ENCODE results near the gene IL16.

IL16 gene

DNA sequence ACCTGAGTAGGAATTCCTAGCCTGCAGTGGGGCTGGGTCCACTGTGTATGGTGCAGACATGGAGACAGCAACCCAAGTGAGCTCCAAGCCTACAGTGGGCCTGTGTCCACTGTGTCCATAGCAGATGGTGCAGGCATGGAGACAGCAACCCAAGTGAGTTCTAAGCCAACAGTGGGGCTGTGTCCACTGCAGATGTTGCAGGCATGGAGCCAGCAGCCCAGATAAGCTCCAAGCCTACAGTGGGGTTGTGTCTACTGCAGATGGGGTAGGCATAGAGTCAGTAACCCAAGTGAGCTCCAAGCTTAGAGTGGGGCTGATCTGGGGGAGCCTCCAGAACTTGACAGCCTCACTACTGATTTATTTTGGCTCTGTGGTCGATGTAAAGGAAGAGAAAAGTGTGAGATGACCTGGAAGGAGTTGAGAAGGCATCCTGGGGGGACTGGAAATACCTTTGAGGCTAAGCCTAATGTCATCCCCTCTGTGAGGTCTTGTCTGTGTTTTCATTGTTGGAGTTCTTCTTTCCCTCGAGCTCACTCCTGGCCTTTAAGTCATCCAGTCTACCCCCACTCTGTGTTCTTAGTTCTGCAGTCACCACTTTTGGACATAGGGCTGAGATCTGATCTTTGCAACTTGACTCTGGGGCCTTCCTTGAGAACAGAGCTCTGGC, 22.4 kb upstream of the IL16 start:
- DNase-seq (ENCODE audit: low read depth in 2 of 2): no peak

DNA sequence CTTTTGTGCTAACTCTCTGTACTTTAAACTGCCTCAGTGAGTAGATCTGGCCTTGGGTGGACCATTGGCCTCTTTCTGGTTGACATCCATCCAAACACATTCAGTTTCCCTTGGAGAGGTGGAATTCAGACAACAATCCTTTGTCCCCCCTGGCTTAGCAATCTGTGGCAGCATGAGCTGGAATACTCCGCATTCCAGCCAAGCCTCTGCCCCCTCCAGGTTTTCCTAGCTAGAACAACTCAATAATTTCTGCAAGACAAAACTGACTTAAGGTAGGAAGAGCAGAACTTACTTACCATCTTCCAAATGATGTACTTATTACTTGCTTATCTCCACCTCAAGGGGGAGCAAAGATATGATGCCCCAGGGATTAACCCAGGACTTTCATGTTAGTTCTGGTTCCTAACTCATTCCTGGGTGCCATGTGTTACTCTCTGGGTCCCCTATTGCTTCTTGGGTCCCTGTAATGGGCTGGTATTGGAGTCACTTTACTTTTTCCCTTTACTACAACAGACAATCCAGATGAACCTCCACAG, 21.8 kb upstream of the IL16 start:
- DNase-seq (ENCODE audit: low read depth in 2 of 2): no peak

DNA sequence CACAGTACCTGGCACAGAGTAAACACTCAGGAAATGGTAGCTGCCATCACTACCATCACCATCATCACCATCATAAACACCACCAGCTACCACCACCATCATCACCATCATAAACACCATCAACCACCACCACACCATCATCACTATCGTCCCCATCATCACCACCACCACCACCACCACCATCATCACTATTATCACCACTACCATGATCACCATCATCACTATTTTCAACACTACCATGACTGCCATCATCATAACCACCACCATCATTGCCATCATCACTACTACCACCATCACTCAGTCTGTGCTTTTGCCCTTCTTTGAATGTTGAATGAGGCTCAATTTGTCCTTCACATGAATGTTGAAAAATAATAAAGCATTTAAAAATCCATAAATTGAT, 21.2 kb upstream of the IL16 start:
- DNase-seq (ENCODE audit: low read depth in 2 of 2): no peak

DNA sequence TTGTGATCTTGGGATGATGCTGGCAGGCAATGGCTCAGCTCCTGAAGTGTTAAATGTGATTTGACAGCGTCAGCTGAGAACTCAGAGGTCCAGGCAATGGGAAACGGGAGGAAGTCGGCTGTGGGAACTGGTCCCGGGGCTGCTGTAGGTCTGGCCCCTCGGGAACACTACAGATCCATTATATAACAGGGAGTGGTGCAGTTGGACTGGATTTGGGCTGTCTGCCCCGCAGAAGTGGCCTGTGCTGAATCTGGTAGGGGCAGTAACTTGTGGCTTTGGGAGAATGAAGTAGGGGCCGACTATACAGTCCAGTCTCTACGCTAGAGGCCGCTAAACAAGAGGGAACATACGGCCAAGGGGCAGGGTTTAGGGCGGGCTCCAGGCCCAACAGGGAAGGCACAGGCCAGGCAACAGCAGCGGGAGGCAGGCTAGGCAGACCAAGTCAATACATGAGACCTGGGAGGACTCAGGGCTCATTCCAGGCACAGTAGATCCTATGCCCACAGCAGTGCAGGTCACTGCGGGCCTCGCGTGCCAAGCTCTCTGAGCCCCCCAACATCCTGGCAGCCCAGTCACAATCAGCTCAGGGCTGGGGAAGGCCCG, 20.3 kb upstream of the IL16 start:
- DNase-seq (ENCODE audit: low read depth in 2 of 2): no peak

DNA sequence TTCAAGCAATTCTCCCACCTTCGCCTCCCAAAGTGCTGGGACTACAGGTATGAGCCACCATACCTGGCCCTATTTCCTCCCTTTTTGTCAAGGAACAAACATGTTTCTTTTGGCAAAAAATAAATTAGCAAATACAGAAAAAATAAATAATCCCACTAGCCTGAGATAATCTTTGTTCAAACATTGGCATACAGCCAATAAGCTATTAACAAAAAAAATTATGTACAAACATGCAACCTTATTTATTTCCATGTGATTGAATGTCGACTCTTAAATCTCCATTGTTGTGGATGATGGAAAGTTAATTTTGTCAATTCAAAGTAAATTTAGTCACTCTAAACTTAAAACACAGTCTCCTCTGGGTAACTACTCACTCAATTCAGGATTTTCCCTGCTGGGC, 18.3 kb upstream of the IL16 start:
- no peak for DNase-seq (ENCODE audit: low read depth in 2 of 2)

DNA sequence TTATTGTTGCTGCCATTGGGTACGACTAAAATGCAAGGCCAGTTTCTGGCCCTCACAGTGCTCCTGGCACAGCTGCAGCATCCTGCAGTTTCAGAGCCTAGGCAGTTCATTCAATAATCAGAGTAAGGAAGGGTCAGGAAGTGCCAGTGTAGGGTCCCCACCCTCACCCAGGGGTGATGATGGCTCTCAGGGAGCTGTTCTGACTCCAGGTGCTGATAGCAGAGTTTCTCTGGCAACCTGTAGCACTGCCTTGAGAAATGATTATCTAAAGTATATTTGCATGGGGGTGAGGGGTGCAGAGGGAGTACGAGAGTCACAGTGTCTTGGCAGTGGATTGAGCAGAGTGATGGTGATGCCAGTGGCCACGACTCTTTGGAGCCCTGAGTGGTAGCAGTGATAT, 15.5 kb upstream of the IL16 start:
- DNase-seq (ENCODE audit: low read depth in 2 of 2): no peak

DNA sequence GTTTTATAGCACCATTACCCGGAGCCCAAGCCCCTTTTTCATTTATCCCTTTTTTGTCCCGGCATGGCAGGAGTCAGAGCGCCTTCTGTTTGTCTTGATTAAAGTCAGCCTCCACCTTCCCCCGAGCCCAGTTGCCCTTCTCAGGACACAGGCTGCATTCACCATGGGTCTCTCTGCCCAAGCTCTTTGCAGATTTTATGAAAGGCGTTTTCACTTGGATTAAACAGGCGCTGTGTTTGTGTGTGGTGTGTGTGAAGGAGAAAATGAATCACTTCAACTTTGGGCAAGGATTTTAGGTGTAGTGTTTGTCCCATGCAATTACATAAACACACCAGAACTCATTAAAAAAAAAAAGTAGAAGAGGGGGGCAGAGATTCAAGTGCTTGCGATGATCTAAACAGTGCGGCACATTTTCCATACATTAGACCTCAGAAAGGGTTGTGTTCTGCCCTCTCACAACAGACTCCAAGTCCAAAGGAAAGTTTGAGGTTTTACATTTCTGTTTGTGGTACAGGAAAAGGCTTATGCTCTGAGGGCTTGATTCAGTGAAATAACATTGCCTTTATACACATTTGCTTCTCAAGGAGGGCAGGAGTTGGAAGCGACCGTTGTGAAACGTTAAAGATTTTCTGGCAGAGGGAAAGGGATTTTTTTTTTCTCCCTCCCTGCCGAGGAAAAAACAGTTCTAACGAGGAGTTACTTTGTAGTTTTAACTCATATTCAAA, 14.5 kb upstream of the IL16 start:
- DNase-seq (ENCODE audit: low read depth in 2 of 2): no peak

DNA sequence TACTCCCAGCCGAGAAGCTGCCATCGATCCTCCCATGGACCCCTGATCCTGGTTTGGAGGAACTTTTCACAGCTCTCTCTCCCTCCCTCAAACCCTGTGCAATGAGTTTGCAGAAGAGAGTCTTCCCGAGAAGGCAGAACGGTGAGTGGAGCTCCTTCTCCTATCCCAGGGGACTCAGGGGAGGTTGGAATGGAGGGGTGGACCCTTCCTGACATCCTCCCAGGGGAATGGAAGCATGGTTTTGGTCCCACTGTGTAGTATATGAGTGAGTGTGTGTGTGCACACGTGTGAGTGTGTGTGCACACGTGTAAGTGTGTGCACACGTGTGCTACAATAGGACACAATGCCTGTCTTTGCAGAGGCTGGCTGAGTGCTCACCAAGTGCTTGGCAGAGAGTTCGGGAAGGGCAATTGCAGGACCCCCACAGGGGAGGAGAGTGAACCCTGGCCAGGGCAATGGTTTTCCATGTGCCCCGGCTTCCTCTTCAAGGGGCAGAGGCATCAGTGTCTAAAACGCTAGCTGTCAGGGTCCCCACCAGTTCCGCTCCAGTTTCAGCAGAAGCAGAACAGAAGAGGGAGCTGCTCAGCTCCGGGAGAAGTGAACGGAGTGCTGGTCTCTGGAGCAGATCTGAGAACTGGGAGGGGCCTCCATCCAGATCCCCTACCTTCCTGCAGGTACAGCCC, 13.8 kb upstream of the IL16 start:
- no peak for DNase-seq (ENCODE audit: low read depth in 2 of 2)

DNA sequence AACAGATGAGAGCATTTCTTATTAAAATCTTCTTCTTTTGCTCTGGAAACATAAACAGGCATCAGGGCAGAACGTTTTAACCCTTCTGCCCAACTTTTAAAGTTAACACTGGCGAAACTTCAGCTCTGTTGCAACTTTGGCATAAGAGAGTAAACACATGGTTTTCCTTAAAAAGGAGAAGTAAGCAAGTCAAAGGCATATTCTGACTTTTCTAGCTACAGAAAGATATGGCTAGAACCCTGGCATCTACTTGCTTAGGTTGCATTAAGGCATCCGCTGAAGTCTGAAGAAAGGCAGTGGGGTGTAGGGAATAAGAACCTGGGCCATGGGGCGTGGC, 13.3 kb upstream of the IL16 start:
- DNase-seq (ENCODE audit: low read depth in 2 of 2): no peak

DNA sequence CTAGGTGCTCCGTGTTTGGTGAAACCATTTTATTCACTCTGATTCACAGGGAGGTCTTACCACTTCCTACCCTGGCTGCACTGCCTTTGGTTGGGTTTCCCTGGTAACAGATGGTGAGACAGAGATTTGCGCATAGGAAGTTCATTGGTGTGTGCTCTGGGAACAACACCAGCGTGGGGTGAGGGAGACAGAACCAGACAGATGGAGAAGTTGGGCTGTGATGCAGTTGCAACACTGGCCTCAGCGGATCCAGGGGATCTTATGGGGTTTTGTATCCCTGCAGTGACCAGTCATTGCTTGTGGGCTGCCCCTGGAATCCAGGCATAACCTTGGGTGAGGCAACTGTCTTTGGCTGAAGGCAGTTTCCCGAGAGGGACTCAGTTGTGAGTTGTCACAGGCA, 12.5 kb upstream of the IL16 start:
- DNase-seq (ENCODE audit: low read depth in 2 of 2): no peak

DNA sequence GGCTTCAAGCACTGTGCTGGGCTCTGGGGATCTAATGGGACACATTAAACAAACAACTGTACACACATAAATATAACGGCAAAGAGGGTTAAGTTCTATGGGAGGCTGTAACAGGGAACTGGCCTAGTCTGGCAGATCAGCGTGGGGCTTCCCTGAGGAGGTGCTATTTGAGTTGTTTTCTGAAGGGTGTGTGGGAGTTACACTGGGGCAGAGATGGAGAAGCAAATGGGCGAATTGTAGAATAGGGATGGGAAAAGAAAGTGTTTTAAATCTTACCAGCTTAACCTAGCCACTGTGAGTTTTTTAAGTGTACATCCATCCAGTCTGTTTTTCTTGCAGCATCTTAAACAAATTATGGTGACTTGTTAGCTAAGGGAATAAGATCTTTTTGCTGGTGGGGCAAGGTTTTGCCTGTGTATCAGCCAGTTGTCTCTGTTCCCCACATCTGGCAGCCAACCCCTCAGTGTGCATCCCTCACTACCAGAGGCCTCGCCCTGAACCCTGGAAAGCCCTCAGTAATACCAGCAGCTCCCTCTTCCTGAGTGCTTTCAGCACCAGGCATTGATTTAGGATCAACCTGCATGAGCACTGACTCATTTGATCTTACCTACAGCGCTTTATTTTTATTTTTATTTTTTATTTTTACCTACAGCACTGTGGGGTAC, 10.9 kb upstream of the IL16 start:
- no peak for DNase-seq (ENCODE audit: low read depth in 2 of 2)

DNA sequence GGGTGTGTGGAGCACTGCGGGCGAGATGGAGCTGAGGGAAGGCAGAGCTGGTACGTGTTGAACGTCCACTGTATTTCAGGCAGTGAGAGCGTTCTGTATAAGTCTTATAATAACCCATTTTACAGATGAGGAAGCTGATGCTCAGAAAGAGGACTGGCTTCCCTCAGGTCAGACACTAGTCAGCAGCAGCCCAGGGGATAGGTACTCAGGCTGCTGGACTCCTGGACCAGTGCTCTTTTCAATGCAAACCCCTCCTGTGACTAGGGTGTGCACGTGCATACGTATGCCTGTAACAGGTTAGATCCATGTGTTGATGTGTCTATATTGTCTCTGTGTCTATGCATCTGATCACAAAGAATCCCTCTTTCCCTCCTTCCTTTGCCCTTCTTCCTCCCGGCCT, 8.3 kb upstream of the IL16 start:
- DNase-seq (ENCODE audit: low read depth in 2 of 2): no peak

DNA sequence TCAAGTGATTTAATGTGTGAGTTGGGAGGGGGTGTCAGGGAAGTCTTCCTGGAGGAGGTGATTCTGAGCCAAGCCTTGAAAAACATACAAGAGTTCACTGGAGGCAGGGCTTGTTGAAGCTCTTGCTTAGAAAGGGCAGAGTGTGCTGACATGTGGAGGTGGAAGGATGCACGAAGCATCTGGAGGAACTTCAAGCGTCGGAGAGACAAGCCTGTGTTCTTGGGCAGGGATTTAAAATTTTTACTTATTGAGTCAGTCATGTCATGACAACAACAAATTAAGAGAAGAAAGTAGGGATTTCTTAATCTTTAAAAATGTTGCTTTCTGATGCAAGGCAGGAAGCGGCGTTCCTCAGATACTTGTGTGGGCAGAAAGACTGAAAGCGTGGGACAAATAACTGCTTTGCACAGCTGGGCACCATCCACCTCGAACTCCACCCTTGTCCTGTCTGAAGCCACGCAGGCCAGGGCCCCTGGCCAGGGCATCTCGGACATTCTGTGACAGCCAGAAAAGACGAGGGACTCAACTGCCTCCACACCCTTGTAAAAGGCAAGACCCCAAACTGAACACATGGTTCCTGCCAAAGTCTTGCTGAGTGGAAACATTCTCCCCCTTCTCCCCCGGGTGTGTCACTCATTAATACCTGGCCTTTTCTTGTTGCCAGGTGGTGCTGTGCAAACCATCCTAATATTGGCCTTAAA, 6.9 kb upstream of the IL16 start:
- DNase-seq (ENCODE audit: low read depth in 2 of 2): no peak

DNA sequence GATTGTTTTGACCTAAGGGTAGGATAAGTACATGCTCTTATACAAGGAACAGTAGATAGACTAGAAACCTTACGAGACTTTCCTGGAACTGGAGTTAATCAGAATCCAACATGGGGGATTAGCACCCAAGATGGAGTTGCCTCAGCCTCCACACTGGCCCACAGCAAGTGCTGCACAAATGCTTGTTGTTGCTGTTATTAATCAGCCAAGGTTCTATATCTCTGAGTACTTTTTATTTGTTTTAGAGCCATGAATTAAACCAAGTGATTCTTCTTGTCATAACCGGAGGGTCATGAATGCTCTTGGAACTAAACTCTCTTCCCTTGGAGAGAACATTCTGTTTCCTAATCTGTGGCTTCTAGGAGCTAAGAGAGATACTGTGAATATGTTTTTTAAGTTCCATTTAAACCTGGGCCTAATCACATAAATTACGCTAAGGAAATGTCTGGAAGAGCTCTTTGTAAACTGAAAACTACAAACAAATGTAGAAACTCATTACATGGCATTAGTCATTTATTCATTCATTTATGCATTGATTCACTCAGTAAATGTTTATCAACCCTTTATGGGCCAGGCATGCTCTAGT, 5.7 kb upstream of the IL16 start:
- no peak for DNase-seq (ENCODE audit: low read depth in 2 of 2)

DNA sequence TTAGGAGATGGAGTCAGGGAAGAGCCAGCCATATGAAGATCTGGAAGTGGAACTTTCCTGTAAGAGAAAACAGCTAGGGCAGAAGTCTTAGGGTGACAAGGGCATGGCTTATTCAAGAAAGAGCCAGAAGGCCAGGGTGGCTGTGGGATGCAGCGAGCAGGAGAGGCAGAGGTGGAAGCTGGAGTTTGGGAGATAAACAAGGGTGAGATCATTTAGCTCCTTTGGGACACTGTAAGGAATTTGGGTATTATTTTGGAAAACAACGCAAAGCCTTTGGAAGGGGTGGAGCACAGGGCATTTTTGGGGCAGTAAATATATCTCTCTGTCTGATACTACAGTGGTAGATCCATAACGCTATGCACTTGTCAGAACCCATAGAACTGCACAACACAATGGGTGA, 5.0 kb upstream of the IL16 start:
- no peak for DNase-seq (ENCODE audit: low read depth in 2 of 2)

DNA sequence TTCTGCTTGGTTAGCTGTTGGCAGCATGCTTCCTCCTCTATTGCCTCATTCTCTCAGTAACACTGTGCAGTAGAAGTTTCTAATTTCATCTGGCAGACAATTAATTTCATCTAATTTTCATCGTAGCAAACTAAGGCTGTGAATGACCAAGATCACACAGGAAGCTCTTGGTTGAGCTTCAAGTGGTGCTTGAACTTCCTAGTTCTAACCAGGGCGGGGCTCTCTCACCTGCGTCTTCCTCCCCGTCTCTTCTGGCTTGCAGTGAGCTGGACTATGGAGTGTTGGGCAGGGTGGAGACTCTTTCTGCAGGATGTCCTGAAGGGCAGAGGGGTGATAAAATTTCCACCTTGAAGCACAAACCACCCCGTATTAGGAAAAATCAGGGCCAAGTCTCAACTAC, 2.0 kb upstream of the IL16 start:
- no peak for DNase-seq (ENCODE audit: low read depth in 2 of 2)

DNA sequence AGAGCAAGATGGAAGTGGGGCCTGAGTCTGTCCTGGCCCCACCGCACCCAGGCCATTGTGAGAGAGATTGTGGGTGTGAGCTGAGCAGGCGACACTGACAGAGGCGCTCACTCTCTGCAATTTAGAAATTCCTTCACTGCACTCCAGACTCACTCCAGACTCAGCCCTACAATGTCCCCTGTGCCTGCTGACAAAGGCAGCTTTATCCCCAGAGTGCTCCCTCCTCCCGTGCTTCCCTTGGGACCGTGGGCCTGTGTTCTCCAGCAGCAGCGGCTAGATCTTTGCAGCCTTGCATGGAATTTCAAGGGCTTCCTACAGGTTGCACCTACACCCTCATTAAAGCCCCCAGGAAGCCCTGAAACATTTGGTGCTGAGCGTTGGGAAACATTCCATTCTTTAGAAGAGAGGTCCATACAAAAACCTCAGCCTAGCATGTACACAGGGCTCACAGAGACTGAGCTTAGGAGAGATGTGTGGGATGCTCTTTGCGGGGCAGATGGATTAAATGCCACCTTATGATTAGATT, 1.3 kb upstream of the IL16 start:
- no peak for DNase-seq (ENCODE audit: low read depth in 2 of 2)

DNA sequence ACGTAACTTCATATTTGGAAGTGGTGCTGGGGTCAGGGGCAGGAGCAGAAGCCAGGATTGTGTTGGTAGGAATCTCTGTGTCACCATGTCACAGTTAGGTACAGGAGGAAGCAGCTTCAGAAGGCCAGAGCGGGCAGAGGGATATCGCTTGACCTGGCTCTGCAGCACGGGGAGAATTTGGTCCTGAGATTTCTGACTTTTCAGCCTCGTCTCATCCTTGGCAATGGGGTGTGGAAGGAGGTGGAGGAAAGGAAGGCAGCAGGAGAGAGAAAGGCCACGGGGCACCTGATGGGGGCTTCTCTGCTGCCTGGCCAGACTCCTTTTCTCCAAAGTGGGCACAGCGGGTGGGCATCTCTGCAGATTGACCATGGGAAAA, 564 bp downstream of the IL16 start:
- no peak for DNase-seq (ENCODE audit: low read depth in 2 of 2)

DNA sequence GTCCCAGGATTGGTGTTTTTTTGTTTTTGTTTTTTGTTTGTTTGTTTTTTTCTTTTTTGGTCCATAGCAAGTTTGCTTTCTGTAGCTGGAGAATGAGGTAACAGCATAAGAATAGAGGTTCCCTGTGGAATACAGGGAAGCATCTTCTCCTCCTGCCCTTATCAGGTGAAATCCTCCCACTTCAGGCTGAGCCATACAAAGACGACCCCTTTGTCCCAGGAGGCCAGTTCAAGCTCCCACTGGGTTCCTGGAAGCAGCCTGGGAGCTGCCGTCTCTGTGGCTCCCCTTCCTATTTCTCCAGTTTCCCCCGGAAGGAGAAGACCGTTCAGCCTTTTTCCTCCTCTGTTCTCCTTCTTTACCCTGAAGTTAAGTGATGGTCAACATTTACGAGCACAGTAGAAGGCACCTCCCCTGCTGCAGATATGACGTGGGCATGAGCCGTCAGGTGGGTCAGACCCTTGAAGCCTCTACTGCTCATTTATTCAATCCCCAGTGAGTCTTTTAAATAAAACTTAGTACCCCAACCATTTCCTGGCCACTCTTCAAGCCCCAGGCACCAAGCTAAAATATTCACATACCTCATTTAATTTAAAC, 1.1 kb downstream of the IL16 start:
- no peak for DNase-seq (ENCODE audit: low read depth in 2 of 2)

DNA sequence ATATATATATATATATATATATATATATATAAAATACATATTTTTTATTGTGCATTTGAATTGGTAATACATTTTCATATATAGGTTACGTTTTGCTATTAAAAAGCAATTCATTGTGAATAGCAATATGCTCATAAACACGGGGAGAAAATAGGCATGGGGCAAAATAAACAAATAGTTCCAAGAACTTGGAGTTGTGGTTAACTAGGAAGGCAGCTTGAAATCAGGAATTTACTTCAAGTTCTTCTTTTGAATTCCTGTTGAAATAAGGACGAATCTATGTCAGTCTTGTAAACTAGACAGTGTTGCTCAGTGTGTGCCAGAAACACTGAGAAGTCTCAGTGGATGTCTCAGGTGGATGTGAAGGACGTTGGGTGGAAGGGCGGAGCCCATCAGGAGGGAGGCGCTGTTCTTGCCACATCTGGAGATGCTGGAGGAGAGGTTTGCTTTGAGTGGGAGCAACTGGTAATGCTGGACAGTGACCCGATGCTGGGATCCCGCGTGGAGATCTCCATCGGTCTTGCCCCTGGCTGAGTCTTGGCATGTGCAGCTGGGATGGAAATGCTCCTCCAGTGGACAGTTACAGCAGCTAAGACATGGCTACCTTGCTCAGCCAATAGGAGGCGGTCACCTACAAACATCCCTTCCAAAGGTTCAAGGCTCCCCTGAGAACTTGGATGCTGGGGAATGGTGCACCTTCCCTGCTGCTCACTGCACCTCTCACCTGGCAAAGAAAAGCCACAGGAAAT, 2.5 kb downstream of the IL16 start:
- DNase-seq (ENCODE audit: low read depth in 2 of 2): no peak

Data from stimulated activated CD8-positive, alpha-beta memory T cell treated with anti-CD3 and anti-CD28 coated beads, Interleukin-15, amount 100 ng/mL, for 4 hours (primary cell).